22Rv1 (cell line): Measurements from ENCODE around the gene UCP3.

ENCODE experiments used
- H3K27ac ChIP-seq: fragments of 450-650 bp; 2 replicates; pipeline ENCODE4 v1.5.1; 2017
- ZFX ChIP-seq: fragments of 450-650 bp; IDR thresholded peaks from 2 replicates; pipeline ENCODE4 v1.6.1; 2017; ENCODE audit warnings: antibody characterized with exemption, borderline replicate concordance
- TF ChIP-seq, protein P1 (sequence below): fragments of 450-650 bp; IDR thresholded peaks from 2 replicates; pipeline ENCODE4 v1.5.1; 2017; ENCODE audit warnings: mild to moderate bottlenecking

The UCP3 gene

DNA sequence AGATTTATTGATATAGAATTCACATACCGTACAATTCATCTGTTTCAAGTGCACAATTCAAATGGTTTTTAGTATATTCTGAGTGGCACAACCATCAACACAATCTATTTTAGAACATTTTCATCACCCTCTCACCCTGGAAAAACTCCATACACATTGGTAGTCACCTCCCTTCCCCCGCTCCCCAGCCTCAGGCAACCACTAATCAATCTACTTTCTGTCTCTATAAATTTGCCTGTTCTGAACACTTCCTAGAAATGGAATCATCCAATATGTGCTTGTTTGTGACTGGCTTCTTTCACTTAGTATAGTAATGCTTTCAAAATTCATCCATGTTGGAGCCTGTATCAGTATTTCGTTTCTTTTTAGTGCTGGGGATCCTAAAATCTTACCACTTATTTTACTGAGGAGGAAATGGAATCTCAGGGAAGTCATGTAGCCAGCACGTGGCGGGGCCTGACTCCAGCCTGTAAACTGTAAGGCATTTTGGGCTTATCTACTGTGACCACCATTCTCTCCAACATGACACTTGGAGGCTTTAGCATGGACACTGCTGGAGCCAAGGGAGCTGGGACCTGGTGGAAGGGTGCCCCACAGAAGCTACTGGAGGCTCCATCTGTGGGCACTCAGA lies 905 bp upstream of the UCP3 start:
- no peak overlapping the region for H3K27ac ChIP-seq
- TF ChIP-seq ZFX: no peak
- TF ChIP-seq, protein P1, sequence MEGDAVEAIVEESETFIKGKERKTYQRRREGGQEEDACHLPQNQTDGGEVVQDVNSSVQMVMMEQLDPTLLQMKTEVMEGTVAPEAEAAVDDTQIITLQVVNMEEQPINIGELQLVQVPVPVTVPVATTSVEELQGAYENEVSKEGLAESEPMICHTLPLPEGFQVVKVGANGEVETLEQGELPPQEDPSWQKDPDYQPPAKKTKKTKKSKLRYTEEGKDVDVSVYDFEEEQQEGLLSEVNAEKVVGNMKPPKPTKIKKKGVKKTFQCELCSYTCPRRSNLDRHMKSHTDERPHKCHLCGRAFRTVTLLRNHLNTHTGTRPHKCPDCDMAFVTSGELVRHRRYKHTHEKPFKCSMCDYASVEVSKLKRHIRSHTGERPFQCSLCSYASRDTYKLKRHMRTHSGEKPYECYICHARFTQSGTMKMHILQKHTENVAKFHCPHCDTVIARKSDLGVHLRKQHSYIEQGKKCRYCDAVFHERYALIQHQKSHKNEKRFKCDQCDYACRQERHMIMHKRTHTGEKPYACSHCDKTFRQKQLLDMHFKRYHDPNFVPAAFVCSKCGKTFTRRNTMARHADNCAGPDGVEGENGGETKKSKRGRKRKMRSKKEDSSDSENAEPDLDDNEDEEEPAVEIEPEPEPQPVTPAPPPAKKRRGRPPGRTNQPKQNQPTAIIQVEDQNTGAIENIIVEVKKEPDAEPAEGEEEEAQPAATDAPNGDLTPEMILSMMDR: no peak

DNA sequence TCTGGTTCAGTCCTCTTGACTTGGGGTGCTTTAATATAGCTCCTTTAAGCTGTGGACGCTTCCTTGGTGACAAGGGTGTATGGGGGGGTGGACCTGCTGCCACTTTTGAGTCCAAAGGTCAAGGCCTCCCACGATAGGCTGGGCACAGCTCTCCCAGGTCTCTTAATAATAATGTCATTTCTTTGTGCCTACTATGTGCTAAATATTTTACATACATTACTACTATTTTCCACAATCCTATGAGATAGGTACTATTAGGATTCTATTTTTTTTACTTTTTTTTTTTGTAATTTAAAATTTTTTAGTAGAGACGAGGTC lies 304 bp upstream of the UCP3 start:
- no peak overlapping the region for H3K27ac ChIP-seq
- TF ChIP-seq, protein P1: no peak
- no peak for TF ChIP-seq ZFX

DNA sequence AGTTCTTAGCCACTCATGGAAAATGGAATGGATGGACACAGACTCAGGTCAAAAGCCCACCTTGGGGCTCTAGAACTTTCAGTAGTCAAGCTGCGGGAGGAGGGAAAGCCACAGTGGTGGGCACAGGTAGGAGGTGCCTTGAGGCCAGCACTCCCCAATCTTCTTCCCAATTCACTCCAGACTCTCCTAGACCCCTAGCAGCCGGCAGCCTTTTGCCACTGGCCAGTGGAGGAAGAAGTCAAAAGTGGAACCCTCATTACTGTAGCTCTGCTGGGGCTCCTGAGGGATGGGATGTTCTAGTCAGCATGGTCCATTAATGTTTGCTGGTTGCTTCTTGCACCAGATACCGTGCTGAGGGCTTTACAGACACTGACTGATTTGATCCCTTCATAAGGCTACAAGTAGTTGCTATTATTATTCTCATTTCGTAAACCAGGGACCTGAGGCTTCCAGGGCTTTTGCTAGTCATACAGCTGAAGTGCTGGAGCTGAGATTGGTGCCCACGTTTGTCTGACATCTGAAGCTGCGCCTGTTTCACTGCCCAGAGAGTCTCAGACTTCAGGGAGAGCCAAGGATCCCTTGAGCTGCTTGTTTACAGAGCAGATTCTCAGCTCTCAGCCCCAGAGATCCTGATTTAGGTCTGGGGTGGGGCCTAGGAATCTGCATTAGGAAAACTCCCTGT lies 1.1 kb downstream of the UCP3 start:
- TF ChIP-seq ZFX: no peak
- H3K27ac ChIP-seq: no peak overlapping the region

DNA sequence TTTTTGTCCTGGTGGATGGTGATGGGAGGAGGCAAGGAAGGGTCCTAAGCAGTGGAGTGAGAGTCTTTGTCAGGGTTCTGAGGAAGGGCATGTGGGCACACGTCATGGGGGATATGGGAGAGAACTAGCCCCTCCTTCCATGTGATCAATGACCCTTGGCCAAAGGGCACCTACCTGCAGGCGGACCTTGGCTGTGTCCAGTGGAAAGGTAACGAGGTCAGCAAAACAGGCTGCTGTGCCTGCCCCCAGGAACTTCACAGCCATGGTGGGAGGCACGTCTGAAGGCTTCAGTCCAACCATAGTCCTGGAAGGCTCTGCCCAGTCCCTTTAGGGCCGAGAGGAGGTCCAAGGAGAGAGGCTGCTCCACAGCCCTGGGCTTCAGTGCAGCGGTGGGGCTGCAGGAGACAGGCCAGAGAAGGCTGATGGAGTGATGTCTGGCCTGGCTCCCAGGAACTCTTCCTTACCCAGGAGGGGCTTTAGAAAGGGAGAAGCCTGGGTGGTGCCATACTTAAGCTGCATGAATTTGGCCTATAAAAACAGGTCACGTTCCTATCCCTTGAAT lies 2.1 kb downstream of the UCP3 start:
- no peak overlapping the region for H3K27ac ChIP-seq
- TF ChIP-seq, protein P1: no peak
- no peak for TF ChIP-seq ZFX

DNA sequence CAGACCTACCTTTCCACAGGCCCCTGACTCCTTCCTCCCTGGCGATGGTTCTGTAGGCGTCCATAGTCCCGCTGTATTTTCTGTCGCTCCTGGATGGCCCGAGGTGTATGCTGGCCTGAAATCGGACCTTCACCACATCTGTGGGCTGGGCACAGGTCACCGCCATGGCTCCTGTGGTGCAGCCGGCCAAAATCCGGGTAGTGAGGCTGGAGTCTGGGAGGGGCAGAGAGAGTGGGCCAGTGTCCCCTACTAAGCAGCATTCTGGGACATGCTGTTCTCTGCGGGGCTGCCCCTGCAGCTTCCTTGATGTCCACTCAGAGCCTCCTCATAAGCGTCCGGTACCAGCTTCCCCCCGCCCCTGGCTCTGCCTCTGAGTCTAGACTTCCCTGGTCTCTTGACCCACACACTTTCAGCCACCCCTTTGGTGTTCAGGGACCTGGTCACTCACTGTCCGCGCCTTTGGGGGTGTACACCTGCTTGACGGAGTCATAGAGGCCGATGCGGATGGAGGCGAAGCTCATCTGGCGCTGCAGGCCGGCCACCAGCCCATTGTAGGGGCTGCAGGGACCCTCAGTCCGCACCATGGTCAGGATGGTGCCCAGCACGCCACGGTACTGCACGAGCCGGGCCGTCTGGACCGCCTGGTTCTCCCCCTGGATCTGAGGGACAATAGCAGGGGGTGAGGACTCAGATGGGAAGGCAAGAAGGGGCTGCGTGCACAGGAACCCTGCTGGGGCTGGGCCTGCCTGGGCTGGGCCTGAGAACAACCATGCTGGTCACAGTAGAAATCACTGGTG lies 3.0 kb downstream of the UCP3 start:
- TF ChIP-seq, protein P1: no peak
- TF ChIP-seq ZFX: no peak
- no peak overlapping the region for H3K27ac ChIP-seq

DNA sequence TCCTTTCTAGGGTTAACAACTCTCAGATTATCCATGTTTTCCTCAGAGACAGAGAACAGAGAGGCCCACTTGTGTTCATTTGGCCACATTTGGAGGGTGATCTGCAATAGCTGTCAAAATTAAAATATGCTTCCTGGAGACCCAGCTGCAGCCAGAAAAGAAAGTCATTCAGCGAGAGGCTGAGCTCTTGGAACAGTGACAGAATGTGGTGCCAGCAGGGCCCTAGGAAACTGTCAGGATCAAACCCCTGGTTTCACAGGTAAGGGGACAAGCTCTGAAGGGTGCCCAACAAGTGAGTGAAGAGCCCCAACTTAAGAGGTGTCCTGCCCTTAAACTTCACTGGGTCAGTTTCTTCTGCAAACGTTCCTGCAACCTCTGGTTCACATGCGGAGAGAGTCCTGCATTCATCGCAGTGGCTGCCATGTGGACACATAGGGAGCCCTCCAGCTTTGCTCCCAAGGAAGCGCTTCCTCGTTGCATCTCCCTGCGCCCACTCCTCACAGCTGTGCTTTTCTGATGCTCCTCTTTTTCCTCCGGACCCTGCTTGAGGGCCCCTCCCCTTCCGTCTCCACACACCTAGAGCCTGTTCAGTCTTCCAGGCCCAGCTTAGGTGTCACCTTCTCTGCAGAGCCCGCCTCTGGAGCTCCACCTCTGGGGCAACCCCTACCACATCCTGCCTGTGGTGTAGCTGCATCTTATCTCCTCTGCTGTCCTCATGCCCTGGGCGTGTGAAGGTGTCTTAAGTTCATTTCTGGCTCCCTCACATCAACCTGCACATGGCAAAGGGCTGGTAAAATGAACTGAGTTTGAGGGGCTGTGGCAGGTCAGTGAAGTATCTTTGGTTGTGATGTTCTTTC lies 3.9 kb downstream of the UCP3 start:
- no peak overlapping the region for H3K27ac ChIP-seq
- TF ChIP-seq, protein P1: no peak

DNA sequence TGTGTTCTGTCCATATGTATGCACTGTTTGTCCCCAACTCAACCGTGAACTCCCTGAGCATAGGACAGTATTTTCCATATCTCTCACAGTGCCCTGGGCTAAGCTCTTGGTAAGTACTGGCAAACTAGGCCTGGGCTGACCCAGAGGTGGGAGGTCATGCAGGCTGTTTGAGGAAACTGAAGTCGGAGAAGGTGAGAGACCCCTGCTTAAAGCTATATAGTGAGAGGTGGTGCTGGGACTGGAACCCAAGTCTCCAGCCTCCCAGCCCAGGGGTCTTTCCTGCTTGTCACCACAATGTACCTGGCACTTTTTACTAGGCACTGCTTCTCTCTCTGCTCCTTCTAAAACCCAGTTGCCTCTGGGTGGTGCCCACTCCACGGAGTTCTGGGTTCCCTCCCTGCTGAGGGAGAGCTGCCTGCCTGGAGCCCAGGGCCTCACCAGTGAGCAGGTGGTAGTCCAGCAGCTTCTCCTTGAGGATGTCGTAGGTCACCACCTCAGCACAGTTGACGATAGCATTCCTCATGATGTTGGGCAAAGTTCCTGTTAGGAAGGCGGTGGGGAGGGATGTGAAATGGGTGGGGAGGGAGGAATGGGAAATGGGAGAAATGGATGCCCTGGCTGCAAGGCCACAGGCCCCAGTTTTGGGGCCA lies 4.7 kb downstream of the UCP3 start:
- TF ChIP-seq ZFX: no peak
- TF ChIP-seq, protein P1: no peak

More for the DNA sequence above, 4.7 kb downstream of the UCP3 start:
- no peak overlapping the region for H3K27ac ChIP-seq
